ENCODE results near the gene ZNF654.

DNA sequence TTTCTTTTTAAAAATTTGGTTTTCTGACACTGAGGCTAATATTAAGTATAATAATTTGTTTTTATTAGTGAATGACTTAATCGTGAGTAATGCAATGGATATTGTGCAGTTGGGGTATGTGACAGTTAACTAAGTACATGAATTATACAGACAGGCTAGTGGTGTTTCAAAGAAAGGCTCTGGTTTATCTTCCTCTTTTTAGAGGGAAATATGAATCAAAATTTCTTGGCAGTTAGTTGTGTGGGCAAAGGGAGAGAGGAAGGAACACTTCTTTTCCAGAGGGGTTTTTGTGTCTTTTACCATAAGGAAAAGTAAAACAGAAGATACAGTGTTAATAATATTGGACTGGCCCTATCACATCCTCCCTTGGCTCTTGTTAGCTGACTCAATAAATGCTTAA, 2.7 kb downstream of the ZNF654 start:
- TF ChIP-seq, protein P1, sequence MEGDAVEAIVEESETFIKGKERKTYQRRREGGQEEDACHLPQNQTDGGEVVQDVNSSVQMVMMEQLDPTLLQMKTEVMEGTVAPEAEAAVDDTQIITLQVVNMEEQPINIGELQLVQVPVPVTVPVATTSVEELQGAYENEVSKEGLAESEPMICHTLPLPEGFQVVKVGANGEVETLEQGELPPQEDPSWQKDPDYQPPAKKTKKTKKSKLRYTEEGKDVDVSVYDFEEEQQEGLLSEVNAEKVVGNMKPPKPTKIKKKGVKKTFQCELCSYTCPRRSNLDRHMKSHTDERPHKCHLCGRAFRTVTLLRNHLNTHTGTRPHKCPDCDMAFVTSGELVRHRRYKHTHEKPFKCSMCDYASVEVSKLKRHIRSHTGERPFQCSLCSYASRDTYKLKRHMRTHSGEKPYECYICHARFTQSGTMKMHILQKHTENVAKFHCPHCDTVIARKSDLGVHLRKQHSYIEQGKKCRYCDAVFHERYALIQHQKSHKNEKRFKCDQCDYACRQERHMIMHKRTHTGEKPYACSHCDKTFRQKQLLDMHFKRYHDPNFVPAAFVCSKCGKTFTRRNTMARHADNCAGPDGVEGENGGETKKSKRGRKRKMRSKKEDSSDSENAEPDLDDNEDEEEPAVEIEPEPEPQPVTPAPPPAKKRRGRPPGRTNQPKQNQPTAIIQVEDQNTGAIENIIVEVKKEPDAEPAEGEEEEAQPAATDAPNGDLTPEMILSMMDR (IDR thresholded peaks at IDR 0.05; ENCODE audit: insufficient read depth, low read depth, low read length), result no peak
- TF ChIP-seq EZH2 (IDR thresholded peaks at IDR 0.05; ENCODE audit: insufficient read depth, low read length), result no peak

All from astrocyte (in vitro differentiated cells and primary cell).